ENCODE data around the gene FAM156A.

- TF ChIP-seq CTCF (IDR thresholded peaks at IDR 0.05; ENCODE audit: insufficient read depth, low read length) (no peak), REST (IDR thresholded peaks at IDR 0.05; ENCODE audit: insufficient replicate concordance, low read depth) (no peak), POLR2AphosphoS5 (IDR thresholded peaks at IDR 0.05; ENCODE audit: low read depth) (no peak), GABPA (IDR thresholded peaks at IDR 0.05; ENCODE audit: low read depth) (no peak)
Measured at GRCh38 chrX:53005327-53005726, 47.0 kb upstream of the FAM156A start.

All from HL-60 (cell line).